ENCODE measurements around the gene RAD51B. TPM values are rescaled to one million over a fixed set of nuclear protein-coding genes. Genes with fewer than 3 reads are reported as not detected.

The RAD51B gene
- total RNA-seq, 1 experiment from 2014 or later: 16.7 TPM

GRCh38 chr14:68199554-68200151 lies 380.1 kb downstream of the RAD51B start:
- DNase-seq: peak; percentile 68
- H3K14ac ChIP-seq (ENCODE audit: insufficient read depth, low read length): 0 out of 2 replicates have a peak overlapping the region, but pooled peaks have one; percentile 10
- H3K27me3 ChIP-seq (ENCODE audit: insufficient read depth, low read length): no peaks in the 10 kb centered on the region
- no peak overlapping the region for H2BK5ac ChIP-seq (ENCODE audit: insufficient read length, low read length)
- no peaks in the 10 kb centered on the region for H3K27me3 Mint-ChIP-seq (ENCODE audit: low read depth)
- H3K23ac ChIP-seq (ENCODE audit: insufficient read length, low read depth, low read length): no peak overlapping the region
- no peak overlapping the region for H2BK15ac ChIP-seq (ENCODE audit: low read depth, low read length)
- no peaks in the 10 kb centered on the region; a peak in 1 of 7 replicates for H3K36me3 Mint-ChIP-seq (ENCODE audit: insufficient read depth in 1 of 3, low read depth in 3 of 3)
- H2AK5ac ChIP-seq (ENCODE audit: insufficient read length, low read length): no peak overlapping the region
- no CpG with 5 or more reads among the region's 8 CpGs for WGBS (ENCODE audit: extremely low coverage, insufficient read length, low lambda C conversion rate)
- peak overlapping the region; percentile 20 for H3K18ac ChIP-seq (ENCODE audit: insufficient read length, low read depth, low read length)
- H3K4ac ChIP-seq (ENCODE audit: low read depth, low read length): no peak overlapping the region; the same call in 1 of the 2 replicates
- peaks cover 45 to 46% of the 10 kb centered on the region in 2 experiments for H3K4me1 Mint-ChIP-seq
- H3K23me2 ChIP-seq (ENCODE audit: insufficient read length, low read depth, low read length, poor library complexity, severe bottlenecking): no peaks in the 10 kb centered on the region
- no peaks in the 10 kb centered on the region; a peak in 1 of 5 replicates for H3K9me3 Mint-ChIP-seq
- no peak overlapping the region for H2AFZ ChIP-seq (ENCODE audit: low read length)
- no peak; the same call in 2 of the 3 replicates for TF ChIP-seq CTCF (conservative IDR thresholded peaks at IDR 0.05)
- H4K91ac ChIP-seq (ENCODE audit: insufficient read length, low read depth, low read length): no peak overlapping the region
- no peak overlapping the region for H3T11ph ChIP-seq (ENCODE audit: low read length)
- no peak overlapping the region for H4K8ac ChIP-seq (replicated peaks; ENCODE audit: insufficient read length, low read depth, low read length)
- H4K5ac ChIP-seq (ENCODE audit: insufficient read length, low read depth, low read length): no peak overlapping the region
- no peak overlapping the region for H3K9ac ChIP-seq (ENCODE audit: extremely low read depth, insufficient read length, low read length)
- H3K56ac ChIP-seq (ENCODE audit: insufficient read length, low read depth, low read length): no peak overlapping the region
- H3K27ac Mint-ChIP-seq: peak overlapping the region; percentile 79 to 94 (median 89)
- no peak overlapping the region for H2BK120ac ChIP-seq (ENCODE audit: low read depth, low read length, poor library complexity, severe bottlenecking)
- no peak overlapping the region for H2BK12ac ChIP-seq (ENCODE audit: insufficient read length, low read depth, low read length)
- no peaks in the 10 kb centered on the region for H3K79me1 ChIP-seq (ENCODE audit: insufficient read depth, low read depth, low read length, poor library complexity, severe bottlenecking)
- H3K4me1 ChIP-seq (ENCODE audit: insufficient read depth, low read length): peaks cover 5% of the 10 kb centered on the region; the same call in 1 of the 2 replicates
- no peaks in the 10 kb centered on the region for H4K20me1 ChIP-seq (ENCODE audit: control insufficient read depth, insufficient read depth, insufficient read length)
- H3K4me2 ChIP-seq (ENCODE audit: insufficient read depth, insufficient read length, low read length): no peak overlapping the region
- no peak overlapping the region for H3K4me3 Mint-ChIP-seq
- no peaks in the 10 kb centered on the region for H3K9me3 ChIP-seq (ENCODE audit: control insufficient read depth, low read depth, low read length)
- H2BK20ac ChIP-seq (ENCODE audit: low read depth, low read length, poor library complexity, severe bottlenecking): no peak overlapping the region
- no peaks in the 10 kb centered on the region for H3K79me2 ChIP-seq (ENCODE audit: insufficient read depth, low read length)
- H3K27ac ChIP-seq (ENCODE audit: insufficient read length, low read depth, low read length): no peak overlapping the region
